Epidermal melanocyte (primary cell): ENCODE measurements around the gene FADS2.

Experiments used
- DNase-seq: peaks from one replicate; pipeline ENCODE4 v3.0.0; 2011; ENCODE audit warnings: low spot score; ENCODE audit not compliant: insufficient read length

The FADS2 gene

DNA sequence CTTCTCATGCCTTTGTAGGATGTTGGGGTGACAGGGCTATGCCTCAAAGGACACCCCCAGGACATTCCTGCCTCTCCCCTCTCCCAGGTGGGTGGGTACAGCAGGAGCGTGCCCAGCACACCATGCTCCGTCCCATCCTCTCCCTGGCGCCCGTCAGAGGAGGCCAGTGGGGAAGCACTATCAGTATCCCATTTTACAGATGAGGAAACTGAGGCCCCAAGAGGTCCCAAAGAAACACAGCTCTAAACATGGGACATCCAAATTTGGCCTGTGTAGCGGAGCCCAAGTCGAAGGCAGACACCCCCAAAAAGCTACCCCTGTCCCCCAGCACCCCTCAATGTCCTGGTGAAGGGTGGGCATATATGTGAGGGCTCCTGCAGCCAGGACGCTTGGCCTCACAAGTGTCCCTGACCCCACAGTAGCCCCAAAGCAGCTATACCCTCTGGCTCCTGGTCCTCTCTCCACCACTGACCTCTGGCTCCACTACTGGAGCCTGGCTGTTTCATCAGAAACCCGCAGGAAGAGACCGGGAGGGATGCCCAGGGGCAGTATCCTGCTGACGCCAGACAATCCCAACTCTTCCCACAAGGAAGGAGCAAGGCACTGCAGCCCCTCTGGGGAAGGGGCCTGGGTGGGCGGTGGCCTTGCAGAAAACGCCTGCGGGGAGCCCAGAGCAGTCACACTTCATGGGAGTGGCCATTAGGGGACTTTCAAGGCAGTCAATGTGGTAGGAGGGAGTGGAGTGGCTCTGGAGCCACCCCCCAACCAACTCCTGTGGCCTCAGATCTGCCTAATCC, 57.9 kb downstream of the FADS2 start:
- DNase-seq: no peak

DNA sequence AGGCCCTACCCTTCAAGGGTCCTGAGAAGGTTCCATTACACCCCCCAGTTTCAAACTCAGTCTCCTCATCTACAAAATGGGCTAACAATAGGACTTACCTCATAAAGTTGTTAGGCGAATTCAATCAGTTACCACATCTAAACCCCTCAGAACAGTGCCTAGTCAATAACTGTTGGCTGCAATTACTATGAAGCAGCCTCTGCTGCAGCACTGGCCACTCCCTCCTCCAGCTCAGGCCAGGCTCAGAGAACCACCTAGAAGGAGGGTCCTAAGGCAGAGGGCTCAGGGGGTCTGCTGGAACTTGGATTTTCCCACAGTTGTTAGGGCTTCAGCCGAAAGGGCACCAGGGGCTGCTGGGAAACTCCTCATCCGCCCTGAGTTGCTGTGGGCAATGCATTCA, 58.5 kb downstream of the FADS2 start:
- no peak for DNase-seq

DNA sequence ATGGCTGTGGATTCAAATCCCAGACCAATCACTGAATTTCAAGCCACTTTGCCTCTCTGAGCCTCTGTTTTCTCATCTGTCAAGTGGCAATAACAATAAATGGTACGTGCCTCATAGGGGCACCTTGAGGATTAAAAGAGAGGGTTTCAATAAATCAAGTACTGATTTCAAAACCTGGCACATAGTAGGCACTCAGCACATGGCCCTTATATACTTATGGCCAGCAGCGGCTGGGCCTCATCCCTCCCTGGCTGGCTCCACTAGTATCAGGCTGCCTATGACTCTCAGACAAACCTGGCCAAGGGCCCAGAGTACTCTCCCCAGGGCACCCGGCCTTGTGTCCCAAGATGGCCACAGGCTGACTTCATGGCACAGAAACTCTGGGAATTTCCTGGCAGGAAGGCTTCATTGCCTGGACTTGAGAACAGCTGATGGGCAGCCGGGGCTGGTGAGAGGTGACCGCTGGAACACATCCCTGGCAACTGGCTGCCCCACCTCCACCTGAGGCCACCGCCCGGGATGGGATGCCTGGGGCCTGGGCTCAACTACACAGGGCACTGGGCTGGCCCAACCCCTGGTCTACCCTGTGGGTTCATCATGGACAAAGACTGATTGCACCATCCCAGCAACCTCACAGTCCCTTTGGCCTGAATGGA, 59.9 kb downstream of the FADS2 start:
- peak; percentile 55 for DNase-seq

DNA sequence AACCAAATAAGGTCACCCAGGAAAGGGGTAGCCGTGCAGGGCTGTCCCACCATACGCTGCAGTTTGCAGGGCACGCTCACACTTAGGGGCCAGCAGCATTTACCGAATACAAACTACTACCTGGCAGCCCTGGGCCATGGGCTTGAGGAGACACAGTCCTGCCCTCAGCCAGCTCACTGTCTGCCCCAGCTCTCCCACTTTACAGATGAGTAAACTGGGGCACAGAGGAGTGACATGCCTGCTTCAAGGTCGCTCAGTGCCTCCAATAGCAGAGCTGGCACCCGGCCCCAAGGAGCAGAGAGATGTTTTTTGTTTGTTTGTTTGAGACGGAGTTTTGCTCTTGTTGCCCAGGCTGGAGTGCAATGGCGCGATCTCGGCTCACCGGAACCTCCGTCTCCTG, 60.5 kb downstream of the FADS2 start:
- no peak for DNase-seq

DNA sequence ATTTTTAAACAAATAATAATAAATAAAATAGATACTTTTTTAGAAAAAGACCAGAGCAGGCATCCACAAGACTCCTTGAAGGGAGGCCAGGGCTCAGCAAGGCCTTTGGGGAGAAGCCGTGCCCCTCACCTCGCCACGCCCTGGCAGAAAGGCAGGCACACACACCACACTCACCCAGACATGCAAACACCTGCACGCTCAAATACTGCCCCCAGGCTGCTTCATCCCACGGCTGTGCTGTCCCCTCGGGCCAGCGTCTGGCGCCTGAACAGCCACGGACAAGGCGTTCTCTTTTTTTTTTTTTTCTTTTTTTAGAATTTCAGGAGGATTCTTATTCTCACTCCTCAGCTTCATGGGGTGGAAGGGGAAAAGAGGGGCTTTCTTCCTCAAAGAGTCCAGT, 61.7 kb downstream of the FADS2 start:
- no peak for DNase-seq

DNA sequence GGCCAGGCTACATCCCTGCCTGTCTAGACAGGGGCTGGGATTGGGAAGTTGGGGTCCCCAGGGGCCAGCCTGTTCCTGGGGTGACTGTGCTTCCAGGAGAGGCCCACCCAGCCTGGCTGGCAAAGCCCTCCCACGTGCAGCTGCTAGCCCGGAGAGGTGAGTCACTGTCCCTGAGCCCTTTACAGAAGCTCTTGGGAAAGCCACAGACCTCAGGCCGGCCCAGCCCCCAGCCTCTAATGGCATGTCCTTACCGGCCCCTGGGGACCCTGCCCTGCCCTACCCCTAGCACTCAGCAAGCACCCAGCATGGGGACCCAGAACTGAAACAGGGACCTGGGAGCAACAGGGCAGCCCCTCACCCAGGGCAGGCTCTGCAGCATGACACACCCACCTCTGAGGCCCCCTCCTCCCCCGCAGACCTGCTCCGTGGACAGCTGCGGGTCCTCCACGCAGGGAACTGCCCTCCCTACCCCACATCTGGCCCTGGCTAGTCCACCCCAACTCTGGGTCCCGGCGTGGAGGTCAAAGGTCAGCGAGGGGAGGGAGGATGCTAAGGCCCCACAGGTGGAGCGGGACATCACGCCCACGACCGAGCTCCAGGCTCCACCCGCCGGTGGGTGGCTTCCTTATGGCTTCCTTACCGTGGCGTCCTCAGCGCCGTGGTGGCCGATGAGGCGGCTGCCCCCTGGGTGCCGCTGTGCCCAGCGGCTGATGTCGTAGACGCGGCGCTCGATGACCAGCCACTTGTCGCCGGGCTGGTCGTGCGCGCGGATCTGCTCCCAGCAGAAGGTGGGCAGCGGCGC, 62.6 kb downstream of the FADS2 start:
- no peak for DNase-seq

DNA sequence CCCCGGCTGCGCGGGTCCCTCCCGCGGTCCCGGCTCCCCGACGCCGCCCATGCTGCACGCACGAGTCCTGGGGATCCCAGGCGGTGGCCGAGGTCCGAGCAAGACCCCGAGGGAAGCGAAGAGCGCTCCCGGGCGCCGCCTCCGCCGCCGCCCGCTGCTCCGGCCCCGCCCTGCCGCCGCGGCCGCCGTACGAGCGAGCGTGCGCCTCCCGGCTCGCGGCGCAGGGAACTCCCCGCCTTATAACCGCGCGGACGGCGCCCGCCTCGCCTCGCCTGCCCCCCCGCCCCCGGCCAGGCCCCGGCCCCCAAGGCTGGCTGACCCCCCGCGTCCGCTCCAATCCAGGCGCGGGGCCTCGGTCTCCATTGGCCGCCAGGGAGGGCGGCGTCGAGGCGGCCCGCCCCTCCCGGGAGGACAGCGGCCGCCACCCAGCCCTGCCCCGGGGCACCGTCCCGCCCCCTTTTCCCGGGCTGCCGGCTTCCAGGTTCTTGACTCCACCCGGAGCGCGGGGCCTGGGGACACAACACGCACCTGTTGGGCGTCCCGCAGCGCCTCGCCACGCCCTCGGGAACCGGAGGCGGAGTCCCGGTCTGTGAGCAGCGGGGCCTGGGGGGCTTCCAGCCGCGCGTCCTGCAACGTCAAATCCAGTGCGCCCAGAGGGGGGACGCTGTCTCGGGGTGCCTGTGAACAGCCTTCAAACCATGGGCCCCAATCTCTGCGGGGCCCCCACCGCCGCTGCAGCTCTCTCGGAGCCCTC, 63.4 kb downstream of the FADS2 start, which contains the start of gene FADS3:
TSS of gene FADS3 (minus strand) at position 215 of the 754 bp plus-strand sequence. CDS start at position 51, 164 bp downstream.
- peak; percentile 68 for DNase-seq

DNA sequence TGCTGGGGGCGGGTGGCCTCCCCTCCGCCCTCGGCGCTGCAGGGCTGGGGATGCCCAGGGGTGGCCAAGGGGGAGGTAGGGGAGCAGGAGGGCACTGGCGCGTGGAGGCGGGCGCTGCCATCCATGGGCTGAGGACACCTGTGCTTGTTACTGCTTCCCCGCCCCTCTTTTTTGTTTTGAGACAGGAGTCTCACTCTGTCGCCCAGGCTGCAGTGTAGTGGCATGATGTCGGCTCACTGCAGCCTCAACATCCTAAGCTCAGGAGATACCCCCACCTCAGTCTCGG, 63.9 kb downstream of the FADS2 start:
- no peak for DNase-seq

DNA sequence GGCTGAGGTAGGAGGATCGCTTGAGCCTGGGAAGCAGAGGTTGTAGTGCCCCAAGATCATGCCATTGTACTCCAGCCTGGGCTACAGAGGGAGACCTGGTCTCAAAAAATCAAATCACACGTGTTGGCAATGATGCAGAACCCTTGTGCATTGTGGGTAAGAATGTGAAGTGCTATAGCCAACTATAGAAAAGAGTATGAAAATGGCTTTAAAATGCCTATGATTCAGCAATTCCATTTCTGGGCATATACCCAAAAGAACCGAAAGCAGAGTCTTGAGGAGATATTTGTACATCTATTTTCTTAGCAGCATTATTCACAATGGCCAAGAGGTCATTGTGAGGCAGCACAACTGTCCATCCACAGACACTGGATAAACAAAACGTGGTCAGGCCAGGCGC, 65.9 kb downstream of the FADS2 start:
- no peak for DNase-seq

DNA sequence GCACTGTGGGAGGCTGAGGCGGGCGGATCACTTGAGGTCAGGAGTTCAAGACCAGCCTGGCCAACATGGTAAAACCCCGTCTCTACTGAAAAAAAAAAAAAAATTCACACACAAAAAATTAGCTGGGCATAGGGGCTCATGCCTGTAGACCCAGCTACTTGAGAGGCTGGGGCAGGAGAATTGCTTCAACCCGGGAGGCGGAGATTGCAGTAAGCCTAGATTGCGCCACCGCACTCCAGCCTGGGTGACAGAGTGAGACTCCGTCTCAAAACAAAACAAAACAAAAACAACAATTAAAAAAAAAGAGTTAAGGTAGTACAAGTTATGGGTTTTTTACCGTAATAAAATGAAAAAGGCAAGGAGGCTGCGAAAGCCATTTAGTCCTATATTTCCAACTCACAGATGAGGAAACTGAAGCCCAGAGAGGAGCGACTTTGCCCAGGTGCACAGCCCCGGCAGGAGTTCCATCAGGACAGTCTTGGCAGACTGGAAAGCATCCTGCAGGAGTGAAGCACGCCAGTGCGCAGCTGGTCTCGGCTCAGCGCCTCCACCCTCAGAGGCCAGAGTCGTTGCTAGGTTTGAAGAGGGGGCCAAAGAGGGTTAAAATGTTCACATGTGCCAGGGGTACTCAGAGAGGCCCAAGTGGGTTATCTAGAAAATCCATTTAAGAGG, 67.1 kb downstream of the FADS2 start:
- DNase-seq: no peak

DNA sequence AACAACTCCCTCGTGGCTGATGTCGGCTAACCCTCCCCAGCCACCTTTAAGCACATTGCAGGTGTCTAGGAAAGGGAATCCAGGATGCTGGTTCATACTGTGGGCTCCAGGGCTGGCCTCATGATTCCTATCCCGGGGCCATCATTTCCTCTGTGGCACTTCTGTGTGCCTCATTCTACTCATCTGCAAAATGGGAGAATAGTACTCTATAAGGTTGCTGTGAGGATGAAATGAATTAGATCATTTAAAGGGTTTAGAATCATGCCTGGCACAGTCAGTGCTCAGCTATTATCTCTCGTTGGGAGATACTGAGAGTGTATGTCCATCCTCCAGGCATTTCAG, 67.6 kb downstream of the FADS2 start:
- DNase-seq: no peak

DNA sequence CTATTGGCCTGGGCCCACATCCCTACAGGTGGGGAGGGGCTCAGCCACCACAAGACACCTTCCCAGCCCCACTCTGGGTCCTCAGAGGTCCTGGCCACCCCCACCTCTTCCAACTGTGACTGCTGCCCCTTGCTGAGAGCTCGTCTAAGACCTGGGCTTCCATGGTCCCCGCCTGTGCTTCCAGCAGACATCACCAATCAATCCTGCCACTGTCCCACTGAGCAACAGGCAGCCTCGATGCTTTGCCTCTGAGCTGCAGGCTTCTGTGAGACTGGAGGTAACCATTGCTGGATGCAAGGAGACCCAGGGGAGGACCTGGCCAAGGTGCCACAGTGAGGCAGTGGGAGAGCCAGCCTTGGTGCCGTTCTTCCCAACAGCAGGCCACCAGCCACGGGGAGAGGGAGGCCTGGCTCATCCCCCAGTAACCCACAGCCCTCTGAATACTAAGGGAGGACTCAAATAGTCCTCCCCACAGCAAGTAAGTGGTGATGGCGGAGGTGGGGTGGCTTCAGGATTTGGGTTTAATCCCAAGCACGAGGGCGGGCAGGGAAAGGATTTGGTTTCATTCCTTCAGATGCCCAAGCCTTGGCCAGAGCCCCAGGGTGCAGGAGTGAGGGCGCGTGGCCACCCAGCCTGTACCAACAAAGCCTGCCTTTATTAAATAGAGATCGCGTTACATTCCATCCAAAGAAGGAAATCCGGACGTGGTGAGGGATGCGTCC, 68.7 kb downstream of the FADS2 start:
- peak; percentile 79 for DNase-seq

DNA sequence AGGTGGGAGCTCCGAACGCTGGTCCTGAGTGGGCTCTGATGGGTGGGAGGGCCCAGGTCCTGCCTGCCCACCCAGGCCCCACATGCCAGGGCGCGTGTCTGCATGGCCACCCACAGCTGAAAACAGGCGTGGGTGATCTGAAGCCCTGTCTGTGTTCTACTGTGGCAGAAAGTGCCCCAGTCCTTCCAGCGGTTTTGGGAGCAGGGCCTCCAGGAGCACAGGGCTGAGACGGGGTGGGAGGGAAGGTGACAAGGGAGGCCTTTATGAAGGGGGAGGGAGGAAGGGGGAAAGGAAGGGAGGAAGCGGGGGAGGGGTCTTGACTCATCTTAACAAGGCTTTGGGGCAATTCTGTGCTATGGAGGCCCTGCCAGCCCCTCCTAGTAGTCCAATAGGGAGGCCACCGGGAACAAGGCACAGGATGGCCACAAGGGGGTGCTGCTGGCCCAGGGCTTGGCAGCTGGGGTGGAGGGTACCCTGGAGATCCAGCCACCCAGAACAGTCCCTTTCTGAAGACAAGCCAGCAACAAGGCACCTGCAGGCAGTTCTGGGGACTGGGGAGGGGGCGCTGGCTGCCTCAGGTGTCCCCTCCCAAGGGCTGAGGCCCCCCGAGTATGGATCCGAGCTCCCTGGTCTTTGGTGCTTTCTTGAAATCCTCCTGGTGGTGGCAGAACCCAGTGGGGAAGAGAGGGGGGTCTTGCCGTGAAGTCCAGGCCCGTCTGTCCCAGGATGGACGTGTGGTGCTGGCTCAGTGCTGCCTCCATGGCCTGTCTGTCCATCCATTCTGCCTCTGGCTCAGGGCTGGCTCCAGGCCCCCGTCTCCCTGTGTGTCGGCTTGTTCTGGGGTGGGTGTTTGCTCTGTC, 69.5 kb downstream of the FADS2 start:
- peak; percentile 90 for DNase-seq

DNA sequence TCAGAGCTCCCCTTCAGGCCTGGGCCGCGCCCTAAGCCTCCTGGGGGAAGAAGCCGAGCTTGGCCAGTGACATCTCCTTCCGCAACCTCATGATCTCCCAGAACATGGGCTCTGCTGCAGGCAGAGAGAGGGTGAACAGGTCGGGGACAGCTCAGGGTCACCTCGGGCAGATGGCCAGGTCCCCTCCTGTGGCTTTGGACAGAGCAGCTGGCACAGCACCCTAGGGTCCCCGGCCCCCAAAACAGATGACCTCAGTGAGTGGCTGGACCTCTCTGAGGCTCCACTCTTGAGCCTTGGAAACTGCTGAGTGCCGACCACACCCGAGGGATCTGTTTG, 70.1 kb downstream of the FADS2 start:
- DNase-seq: no peak

DNA sequence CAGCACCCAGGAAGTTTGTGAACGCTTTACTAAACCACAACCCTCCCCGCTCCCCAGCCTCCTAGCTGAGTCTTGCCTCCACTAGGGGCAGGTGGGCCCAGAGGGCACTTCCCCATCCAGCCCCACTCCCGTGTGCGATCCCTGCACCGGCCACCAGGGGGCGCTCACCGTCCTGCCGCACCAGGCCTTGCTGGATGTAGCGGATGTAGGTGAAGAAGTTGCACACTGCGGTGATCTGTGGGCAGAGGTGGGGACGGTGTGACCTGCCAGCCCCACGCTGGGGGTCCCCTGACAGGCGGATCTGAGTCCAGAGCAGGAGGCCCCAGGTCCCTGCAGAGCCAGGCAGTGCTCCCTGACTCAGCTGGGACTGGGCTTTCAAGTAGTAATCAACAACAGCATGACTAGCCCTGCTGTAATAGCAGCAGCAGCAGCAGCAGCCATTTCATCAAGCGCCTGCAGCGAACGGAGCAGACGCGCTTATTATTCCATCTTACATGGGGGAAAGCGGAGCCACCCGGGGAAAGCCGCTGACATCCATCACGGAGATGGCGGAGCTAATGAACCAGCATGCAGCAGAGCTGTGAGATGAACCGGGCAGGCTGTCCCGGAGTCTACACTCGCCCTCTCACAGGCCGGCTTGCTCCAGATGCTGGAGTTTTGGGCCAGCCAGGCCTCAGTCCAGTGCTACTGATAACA, 71.2 kb downstream of the FADS2 start:
- peak; percentile 96 for DNase-seq

DNA sequence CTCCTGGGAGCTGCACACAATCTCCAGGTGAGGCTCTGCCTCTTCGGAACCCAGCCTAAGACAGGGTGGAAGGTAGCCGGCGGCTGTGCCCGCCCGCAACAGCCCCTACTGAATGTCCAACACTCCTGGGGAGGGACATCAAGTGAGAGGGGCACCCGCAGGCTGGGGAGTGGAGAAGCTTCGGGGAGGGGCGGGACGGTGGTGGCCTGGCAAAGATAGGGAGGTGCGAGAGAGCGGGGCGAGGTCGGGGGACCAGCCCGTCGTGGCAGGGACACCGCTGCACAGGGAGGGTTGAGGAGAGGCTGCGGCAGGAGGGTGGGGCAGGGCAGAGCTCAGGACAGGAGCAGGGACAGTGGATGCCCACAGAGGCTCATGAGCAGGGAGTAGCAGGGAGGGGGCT, 72.2 kb downstream of the FADS2 start:
- no peak for DNase-seq

DNA sequence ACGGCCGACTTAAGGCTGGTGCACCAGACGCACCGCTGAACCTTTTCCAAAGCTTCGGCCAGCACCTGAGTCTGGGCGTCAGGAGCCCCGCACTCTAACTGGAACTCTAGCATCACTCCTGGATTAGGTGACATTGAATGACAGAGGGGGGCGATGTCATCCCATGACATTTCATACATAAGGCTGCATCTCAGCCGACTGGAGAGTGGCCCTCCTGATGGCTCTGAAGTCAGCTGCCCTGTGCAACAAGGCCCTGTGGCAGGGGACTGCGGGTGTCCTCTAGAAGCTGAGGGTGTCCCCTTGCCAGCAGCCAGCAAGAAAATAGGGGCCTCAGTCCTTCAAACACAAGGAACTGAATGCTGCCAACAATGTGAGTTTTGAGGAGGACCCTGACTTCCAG, 73.3 kb downstream of the FADS2 start:
- no peak for DNase-seq

DNA sequence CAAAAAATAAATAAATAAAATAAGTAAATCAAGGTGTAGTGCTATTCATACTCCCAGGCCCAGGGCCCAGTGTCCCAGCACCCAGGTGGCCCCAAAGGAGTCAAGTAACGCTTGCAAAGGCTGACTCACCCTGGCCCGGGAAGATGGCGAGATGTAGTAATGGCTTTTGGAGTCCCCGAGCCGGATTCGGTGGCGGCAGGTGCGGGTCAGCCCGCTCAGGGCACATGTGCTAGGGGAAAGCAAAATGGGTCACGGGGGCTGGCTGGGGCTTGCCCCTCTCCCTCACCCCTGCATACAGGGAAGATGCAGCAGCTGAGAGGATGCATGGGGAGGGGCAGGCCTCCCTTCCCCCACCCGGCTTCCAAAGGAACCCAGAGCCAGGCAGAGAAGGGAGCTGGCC, 74.2 kb downstream of the FADS2 start:
- no peak for DNase-seq

DNA sequence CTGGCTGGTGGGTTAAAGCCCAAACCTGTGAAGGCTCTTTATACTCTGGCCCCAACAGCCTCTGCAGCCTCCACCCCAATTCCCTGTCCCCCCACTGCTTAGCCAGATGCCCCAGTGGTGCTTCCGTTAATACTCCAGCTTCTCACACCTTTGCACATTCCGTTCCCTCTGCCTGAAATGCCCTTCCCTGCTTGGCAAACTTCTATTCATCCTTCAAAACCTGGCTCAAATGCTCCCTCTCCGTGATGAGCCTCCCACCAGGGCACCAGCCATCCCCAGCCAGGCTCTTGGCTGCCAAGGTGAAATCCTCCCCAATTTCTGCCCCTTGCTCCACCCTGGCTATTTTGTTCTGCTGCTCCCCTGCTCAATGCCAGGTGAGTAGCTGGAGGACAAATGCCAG, 75.7 kb downstream of the FADS2 start:
- no peak for DNase-seq
